ENCODE data around the gene SGMS2.
A peak's percentile ranks its signal among the peaks of the same experiment; 100 is the strongest.

Gene SGMS2

GRCh38 chr4:107824350-107825071 lies at the start of gene SGMS2:
Gene SGMS2 (plus strand): TSS chr4:107824932. CDS start chr4:107895554, 70,622 bp downstream.
- peaks cover 54% of the 10 kb centered on the region for H3K27me3 Mint-ChIP-seq (ENCODE audit: low read depth)
- H3K4me3 Mint-ChIP-seq: peak within 1 kb of the TSS; percentile 82
- H3K9me3 Mint-ChIP-seq: no peaks in the 10 kb centered on the region
- H3K36me3 Mint-ChIP-seq (ENCODE audit: low read depth): no peaks in the 10 kb centered on the region
- H3K27ac Mint-ChIP-seq: no peak within 1 kb of the TSS
- peaks cover 6% of the 10 kb centered on the region for H3K4me1 Mint-ChIP-seq (ENCODE audit: low read depth)

GRCh38 chr4:107777890-107778289 lies 46.8 kb upstream of the SGMS2 start:
- Mint-ChIP-seq H3K4me3 (no peak overlapping the region), H3K9me3 (peaks cover 14% of the 10 kb centered on the region), H3K36me3 (ENCODE audit: low read depth) (peaks cover 2% of the 10 kb centered on the region), H3K27me3 (ENCODE audit: low read depth) (no peaks in the 10 kb centered on the region), H3K4me1 (ENCODE audit: low read depth) (no peaks in the 10 kb centered on the region), H3K27ac (no peak overlapping the region)

- Mint-ChIP-seq H3K36me3 (ENCODE audit: low read depth) (peaks cover 2% of the 10 kb centered on the region), H3K4me1 (ENCODE audit: low read depth) (no peaks in the 10 kb centered on the region), H3K9me3 (peaks cover 14% of the 10 kb centered on the region), H3K4me3 (no peak overlapping the region), H3K27ac (no peak overlapping the region), H3K27me3 (ENCODE audit: low read depth) (no peaks in the 10 kb centered on the region)
Observed at GRCh38 chr4:107778784-107779530, 45.8 kb upstream of the SGMS2 start.

- Mint-ChIP-seq H3K27ac (no peak overlapping the region), H3K4me1 (ENCODE audit: low read depth) (no peaks in the 10 kb centered on the region), H3K27me3 (ENCODE audit: low read depth) (no peaks in the 10 kb centered on the region), H3K4me3 (no peak overlapping the region), H3K9me3 (peaks cover 11% of the 10 kb centered on the region), H3K36me3 (ENCODE audit: low read depth) (peaks cover 2% of the 10 kb centered on the region)
Observed at GRCh38 chr4:107780665-107781064, 44.1 kb upstream of the SGMS2 start.

DNA sequence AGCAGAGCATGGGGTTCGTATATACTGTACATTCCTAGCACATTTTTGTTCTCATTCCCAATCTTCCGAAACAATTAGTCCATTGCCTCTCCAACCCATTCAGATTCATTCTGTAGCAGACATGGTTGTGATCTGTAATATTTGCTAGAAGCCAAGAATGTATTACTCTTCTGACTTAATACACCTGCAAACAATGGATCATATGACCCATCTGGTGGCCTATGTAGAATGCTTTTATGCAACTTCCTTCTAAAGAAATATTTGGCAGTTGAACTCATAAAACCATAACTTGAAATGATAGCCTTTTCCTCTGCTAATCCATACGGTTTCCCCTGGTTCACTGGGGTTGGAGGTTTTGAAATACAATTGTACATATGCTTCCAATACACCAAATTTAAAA lies 32.8 kb upstream of the SGMS2 start:
- Mint-ChIP-seq H3K9me3 (peaks cover 7% of the 10 kb centered on the region), H3K4me1 (ENCODE audit: low read depth) (no peaks in the 10 kb centered on the region), H3K27ac (no peak overlapping the region), H3K36me3 (ENCODE audit: low read depth) (no peaks in the 10 kb centered on the region), H3K27me3 (ENCODE audit: low read depth) (peaks cover 12% of the 10 kb centered on the region), H3K4me3 (no peak overlapping the region)

DNA sequence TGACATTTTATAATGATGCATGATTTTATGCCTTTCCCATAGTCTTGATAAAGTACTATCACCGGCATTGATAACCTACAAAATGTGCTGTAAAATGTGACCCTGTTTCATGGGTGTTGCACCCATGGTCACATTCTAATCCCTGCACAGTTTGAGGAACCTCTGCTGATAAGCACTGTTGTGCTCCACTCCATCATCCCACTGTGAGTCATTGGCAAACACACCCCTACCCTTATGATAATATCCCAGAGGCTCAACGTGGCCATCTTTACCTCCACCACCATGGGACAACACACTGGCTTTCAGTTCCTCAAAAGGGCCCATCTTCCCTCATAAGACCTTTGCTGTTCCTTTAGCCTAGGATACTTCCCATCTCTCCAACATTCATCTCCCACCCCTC lies 32.0 kb upstream of the SGMS2 start:
- Mint-ChIP-seq H3K4me1 (ENCODE audit: low read depth) (no peaks in the 10 kb centered on the region), H3K9me3 (no peaks in the 10 kb centered on the region), H3K27me3 (ENCODE audit: low read depth) (peaks cover 12% of the 10 kb centered on the region), H3K4me3 (no peak overlapping the region), H3K27ac (no peak overlapping the region), H3K36me3 (ENCODE audit: low read depth) (no peaks in the 10 kb centered on the region)

DNA sequence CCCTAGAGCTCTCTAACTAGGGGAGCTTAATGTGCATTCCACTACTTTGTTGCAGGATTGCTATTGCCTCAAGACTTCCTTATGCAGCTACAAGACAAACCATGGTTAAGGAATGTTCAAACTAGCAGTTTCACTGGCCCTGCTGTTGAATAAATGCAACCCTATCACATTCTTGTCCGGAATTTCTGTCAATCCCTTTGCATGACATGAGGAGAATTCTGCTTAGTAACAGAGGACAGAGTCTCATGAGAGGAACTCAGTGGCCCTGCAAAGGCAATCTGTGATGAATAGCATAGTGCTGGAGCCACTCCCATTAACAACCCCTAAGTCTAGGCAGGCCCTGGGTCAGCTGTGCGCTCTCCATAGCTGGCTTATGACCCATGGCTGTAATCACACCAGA lies 30.7 kb upstream of the SGMS2 start:
- H3K4me1 Mint-ChIP-seq (ENCODE audit: low read depth): no peaks in the 10 kb centered on the region
- no peaks in the 10 kb centered on the region for H3K36me3 Mint-ChIP-seq (ENCODE audit: low read depth)
- peaks cover 18% of the 10 kb centered on the region for H3K27me3 Mint-ChIP-seq (ENCODE audit: low read depth)
- no peak overlapping the region for H3K27ac Mint-ChIP-seq
- no peaks in the 10 kb centered on the region for H3K9me3 Mint-ChIP-seq
- H3K4me3 Mint-ChIP-seq: no peak overlapping the region

GRCh38 chr4:107799669-107800450 lies 24.9 kb upstream of the SGMS2 start:
- no peaks in the 10 kb centered on the region for H3K9me3 Mint-ChIP-seq
- H3K27me3 Mint-ChIP-seq (ENCODE audit: low read depth): peaks cover 29% of the 10 kb centered on the region
- H3K4me3 Mint-ChIP-seq: no peak overlapping the region
- no peaks in the 10 kb centered on the region for H3K36me3 Mint-ChIP-seq (ENCODE audit: low read depth)
- no peak overlapping the region for H3K27ac Mint-ChIP-seq
- H3K4me1 Mint-ChIP-seq (ENCODE audit: low read depth): no peaks in the 10 kb centered on the region

DNA sequence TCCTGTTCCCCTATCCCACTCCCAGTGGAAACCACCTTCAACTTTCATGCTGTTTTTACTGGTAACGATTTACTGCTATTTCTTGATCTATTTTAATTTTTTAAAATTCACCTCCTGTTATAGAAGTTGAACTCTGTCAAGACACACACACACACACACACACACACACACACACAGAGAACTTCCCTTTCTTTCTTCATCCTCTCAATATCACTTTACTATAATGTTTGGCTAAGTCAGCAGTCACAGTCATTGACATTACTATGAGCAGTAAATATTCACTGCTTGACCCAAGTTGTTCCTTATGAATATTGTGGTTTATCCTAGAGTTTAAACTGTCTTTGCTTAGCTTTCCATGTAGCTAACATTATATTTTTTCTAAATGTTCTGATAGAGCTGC lies 24.0 kb upstream of the SGMS2 start:
- Mint-ChIP-seq H3K9me3 (no peaks in the 10 kb centered on the region), H3K4me3 (no peak overlapping the region), H3K4me1 (ENCODE audit: low read depth) (no peaks in the 10 kb centered on the region), H3K27me3 (ENCODE audit: low read depth) (peaks cover 30% of the 10 kb centered on the region), H3K36me3 (ENCODE audit: low read depth) (no peaks in the 10 kb centered on the region), H3K27ac (no peak overlapping the region)

GRCh38 chr4:107801766-107802211 lies 22.9 kb upstream of the SGMS2 start:
- H3K27ac Mint-ChIP-seq: no peak overlapping the region
- H3K4me1 Mint-ChIP-seq (ENCODE audit: low read depth): no peaks in the 10 kb centered on the region
- H3K36me3 Mint-ChIP-seq (ENCODE audit: low read depth): no peaks in the 10 kb centered on the region
- peaks cover 25% of the 10 kb centered on the region for H3K27me3 Mint-ChIP-seq (ENCODE audit: low read depth)
- H3K9me3 Mint-ChIP-seq: no peaks in the 10 kb centered on the region
- no peak overlapping the region for H3K4me3 Mint-ChIP-seq

- Mint-ChIP-seq H3K36me3 (ENCODE audit: low read depth) (no peaks in the 10 kb centered on the region), H3K4me1 (ENCODE audit: low read depth) (no peaks in the 10 kb centered on the region), H3K9me3 (no peaks in the 10 kb centered on the region), H3K27me3 (ENCODE audit: low read depth) (peaks cover 24% of the 10 kb centered on the region), H3K27ac (no peak overlapping the region), H3K4me3 (no peak overlapping the region)
Observed at GRCh38 chr4:107804956-107805355, 19.8 kb upstream of the SGMS2 start.

DNA sequence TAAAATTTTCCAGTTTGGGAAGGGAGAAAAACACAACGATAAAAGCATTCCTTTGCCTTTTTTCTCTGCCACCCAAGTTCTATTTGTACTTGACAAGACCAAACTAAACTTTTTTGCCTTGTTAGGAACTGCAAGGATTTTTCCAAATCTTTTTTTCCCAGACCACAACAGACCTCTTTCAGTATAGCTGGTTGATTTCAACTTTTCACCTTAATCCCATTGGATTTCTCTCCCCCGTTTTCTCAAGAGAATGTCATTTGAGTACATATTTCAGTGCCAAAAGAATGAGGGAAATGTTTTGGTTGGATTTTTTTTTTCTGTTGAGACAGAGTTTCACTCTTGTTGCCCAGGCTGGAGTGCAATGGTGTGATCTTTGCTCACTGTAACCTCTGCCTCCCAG lies 18.5 kb upstream of the SGMS2 start:
- Mint-ChIP-seq H3K4me3 (no peak overlapping the region), H3K36me3 (ENCODE audit: low read depth) (no peaks in the 10 kb centered on the region), H3K9me3 (no peaks in the 10 kb centered on the region), H3K27ac (no peak overlapping the region), H3K27me3 (ENCODE audit: low read depth) (peaks cover 17% of the 10 kb centered on the region), H3K4me1 (ENCODE audit: low read depth) (no peaks in the 10 kb centered on the region)

DNA sequence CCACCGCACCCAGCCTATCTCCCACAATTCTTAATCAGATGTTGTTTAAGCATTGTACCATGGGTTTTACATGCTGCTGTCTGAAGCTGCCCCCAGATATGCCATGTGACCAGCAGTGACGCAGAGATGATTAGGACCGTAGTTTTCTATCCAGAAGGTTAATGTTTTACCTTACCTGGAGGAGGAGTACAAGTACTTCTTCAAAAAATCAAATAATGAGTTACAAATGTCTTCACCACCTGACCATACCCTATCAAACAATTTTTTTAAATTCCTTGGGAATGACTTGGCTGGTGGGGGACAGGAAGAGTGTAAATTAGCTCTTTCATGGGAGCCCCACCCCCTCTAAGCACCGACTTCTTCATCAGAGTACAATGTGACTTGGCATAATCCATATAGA lies 16.2 kb upstream of the SGMS2 start:
- peaks cover 14% of the 10 kb centered on the region for H3K27me3 Mint-ChIP-seq (ENCODE audit: low read depth)
- H3K9me3 Mint-ChIP-seq: no peaks in the 10 kb centered on the region
- no peaks in the 10 kb centered on the region for H3K36me3 Mint-ChIP-seq (ENCODE audit: low read depth)
- no peaks in the 10 kb centered on the region for H3K4me1 Mint-ChIP-seq (ENCODE audit: low read depth)
- H3K4me3 Mint-ChIP-seq: no peak overlapping the region
- no peak overlapping the region for H3K27ac Mint-ChIP-seq

GRCh38 chr4:107809210-107809609 lies 15.5 kb upstream of the SGMS2 start:
- H3K27ac Mint-ChIP-seq: no peak overlapping the region
- no peaks in the 10 kb centered on the region for H3K4me1 Mint-ChIP-seq (ENCODE audit: low read depth)
- no peak overlapping the region for H3K4me3 Mint-ChIP-seq
- no peaks in the 10 kb centered on the region for H3K36me3 Mint-ChIP-seq (ENCODE audit: low read depth)
- no peaks in the 10 kb centered on the region for H3K9me3 Mint-ChIP-seq
- H3K27me3 Mint-ChIP-seq (ENCODE audit: low read depth): peaks cover 8% of the 10 kb centered on the region
